Spleen (tissue), 7 donors: ENCODE measurements around the gene ATL1.
A peak's percentile ranks its signal among the peaks of the same experiment; 100 is the strongest.

ENCODE experiments used
- POLR2AphosphoS5 ChIP-seq, 3 donors: sonication (generic); formaldehyde crosslinking; IDR thresholded peaks; one replicate each; pipeline ENCODE4 v1.5.1; 2017; ENCODE audit warnings: antibody characterized with exemption in 3 of 3
- TF ChIP-seq, protein P1 (sequence below), 11 experiments: fragments of 200-600 bp in 7 of 11; fragments of 450-650 bp in 4 of 11; sonication (generic) in 4 of 11; IDR thresholded peaks in 8 of 11; conservative IDR thresholded peaks in 3 of 11; 1 replicate in 7 of 11; 2 replicates in 4 of 11; pipeline versions ENCODE4 v1.4.0 to v1.8.0; 2016 to 2021; ENCODE audit warnings: antibody characterized with exemption in 11 of 11, inconsistent platforms in 4 of 11, mild to moderate bottlenecking in 1 of 11
- donor health status: DM: no; HTN: no; CAD: no; lungs with moderate emphysema.
- donor health status: DM: no; HTN: no; CAD: no.
- donor health status: DM: no; HTN: no; CAD: no.

DNA sequence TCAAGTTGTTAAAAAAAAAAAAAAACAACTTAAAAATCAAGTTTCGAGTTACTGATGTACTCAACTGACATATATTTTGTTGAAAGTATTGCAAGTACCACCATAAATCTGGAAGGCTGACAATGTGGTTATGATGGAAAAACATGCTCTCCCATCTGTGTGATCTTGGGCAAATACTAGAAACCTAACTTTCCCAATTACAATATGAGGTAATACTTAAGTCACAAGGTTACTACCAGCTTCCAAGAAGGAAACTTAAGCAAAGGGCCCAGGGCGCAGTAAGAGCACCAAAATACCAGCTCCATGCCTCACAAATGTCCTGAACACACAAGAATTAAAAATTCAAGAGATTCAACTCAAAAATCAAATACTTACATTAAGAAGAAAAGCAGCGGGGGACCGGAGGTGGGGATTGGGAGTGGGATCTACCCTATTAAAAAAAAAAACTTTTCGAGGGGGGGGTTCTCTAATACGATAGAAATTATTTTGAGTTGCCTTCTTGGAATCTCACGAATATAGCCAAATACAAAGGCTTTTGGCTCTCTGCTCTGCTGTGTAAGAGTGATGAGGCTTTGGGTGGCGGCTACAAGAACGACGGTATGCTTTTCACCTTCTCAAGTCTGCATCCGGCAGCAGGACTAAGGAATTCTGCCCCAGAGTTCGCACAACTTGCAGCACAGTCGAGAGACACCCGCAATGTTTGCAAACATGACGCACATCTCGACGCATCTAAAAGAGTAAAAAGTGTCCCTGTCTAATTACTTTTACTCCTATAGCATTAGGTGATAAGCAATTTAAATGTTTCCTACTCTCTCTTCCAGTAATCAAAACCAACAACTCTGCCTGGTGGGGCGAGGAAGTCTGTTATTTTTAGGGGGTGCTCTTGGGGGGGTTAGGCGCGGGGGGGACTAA lies 107.1 kb downstream of the ATL1 start:
- TF ChIP-seq, protein P1, sequence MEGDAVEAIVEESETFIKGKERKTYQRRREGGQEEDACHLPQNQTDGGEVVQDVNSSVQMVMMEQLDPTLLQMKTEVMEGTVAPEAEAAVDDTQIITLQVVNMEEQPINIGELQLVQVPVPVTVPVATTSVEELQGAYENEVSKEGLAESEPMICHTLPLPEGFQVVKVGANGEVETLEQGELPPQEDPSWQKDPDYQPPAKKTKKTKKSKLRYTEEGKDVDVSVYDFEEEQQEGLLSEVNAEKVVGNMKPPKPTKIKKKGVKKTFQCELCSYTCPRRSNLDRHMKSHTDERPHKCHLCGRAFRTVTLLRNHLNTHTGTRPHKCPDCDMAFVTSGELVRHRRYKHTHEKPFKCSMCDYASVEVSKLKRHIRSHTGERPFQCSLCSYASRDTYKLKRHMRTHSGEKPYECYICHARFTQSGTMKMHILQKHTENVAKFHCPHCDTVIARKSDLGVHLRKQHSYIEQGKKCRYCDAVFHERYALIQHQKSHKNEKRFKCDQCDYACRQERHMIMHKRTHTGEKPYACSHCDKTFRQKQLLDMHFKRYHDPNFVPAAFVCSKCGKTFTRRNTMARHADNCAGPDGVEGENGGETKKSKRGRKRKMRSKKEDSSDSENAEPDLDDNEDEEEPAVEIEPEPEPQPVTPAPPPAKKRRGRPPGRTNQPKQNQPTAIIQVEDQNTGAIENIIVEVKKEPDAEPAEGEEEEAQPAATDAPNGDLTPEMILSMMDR (IDR thresholded peaks at IDR 0.05 in 8 of 11, conservative IDR thresholded peaks at IDR 0.05 in 3 of 11), result no peak
- TF ChIP-seq POLR2AphosphoS5 (IDR thresholded peaks at IDR 0.05), result peak in 1 of 3 donors; percentile 73
